ENCODE data around the gene SNX8. TPM values are rescaled to one million over a fixed set of nuclear protein-coding genes. Genes with fewer than 3 reads are reported as not detected.

SNX8 gene
- total and polyA plus RNA-seq, 2 of the 8 experiments (the other 6 are each of a cell fraction or from before 2014, with no cell fraction given): 46.2 to 70.8 TPM

DNA sequence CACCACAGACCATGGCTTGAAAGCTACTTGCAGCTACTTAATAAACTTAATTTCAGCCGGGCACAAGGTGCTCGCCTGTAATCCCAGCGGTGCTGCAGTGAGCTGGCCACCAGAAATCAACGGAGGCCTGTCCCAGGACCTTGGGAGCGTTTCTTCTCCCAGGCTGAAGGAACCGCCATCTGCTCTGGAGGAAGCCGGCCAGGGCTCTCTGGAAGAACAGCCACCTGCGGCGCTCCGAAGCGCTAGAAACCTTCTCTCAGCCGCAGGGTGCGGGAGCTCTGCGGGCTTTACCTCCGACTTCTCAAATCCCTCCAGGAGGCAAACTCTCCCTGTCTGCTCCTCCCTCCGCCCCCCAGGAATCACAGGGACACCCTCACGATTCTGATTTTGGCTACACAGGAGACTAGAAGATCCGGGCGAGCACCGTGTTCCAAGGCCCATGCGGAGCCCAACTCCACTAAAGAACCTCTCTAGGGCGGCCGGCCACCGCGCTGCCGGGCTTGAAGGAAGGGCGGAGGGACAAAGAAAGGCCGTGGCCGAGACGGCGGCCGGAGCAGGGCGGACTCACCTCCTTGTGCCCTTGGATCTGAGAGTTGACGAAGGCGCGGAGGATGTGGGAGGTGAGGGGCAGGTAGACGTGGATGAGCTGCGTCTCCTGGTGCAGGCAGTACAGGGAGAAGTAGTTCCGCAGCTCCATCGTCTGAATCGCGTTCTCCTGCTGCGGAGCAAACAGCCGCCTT, 57.8 kb downstream of the SNX8 start:
- Histone ChIP-seq H2BK120ac (replicated peaks; ENCODE audit: low read depth, low read length) (no peak overlapping the region), H2BK12ac (ENCODE audit: low read depth, low read length) (no peak overlapping the region), H3K4me1 (replicated peaks in 1 of 4; ENCODE audit: control insufficient read depth in 3 of 4, insufficient read depth in 4 of 4, low read length in 3 of 4) (no peaks in the 10 kb centered on the region), H2BK15ac (ENCODE audit: low read length) (no peak overlapping the region), H3K18ac (ENCODE audit: extremely low read depth, low read length) (no peak overlapping the region), H3K79me2 (ENCODE audit: control insufficient read depth in 1 of 2, insufficient read depth in 2 of 2, low read length in 2 of 2) (no peaks in the 10 kb centered on the region), H2BK5ac (ENCODE audit: low read depth, low read length) (no peak overlapping the region), H4K8ac (ENCODE audit: extremely low read depth, insufficient read depth, low read length) (peak overlapping the region; percentile 68; the same call in 1 of the 2 replicates), H3K4me2 (ENCODE audit: insufficient read depth in 1 of 2, low read depth in 2 of 2, low read length in 2 of 2) (no peak overlapping the region), H2AFZ (ENCODE audit: low read length) (no peak overlapping the region), H3K9me3 (ENCODE audit: insufficient read depth in 2 of 2, low read depth in 1 of 2, low read length in 1 of 2) (no peaks in the 10 kb centered on the region), H3K79me1 (ENCODE audit: low read depth, low read length) (no peaks in the 10 kb centered on the region), H3K4me3 (ENCODE audit: extremely low read depth in 1 of 4, insufficient read depth in 2 of 4, low read depth in 3 of 4, low read length in 4 of 4) (no peak overlapping the region), H3K14ac (ENCODE audit: insufficient read length) (no peak overlapping the region), H3K36me3 (ENCODE audit: control insufficient read depth in 2 of 4, insufficient read depth in 4 of 4, low read length in 3 of 4) (peaks cover 0 to 14% (median 2%) of the 10 kb centered on the region in 4 experiments; a peak in 4 of 8 replicates), H4K5ac (ENCODE audit: insufficient read length, low read depth, low read length) (no peak overlapping the region), H2AK5ac (ENCODE audit: low read depth, low read length) (no peak overlapping the region), H3K9ac (replicated peaks in 1 of 4; ENCODE audit: extremely low read depth in 1 of 4, low read depth in 3 of 4, low read length in 3 of 4) (no peak overlapping the region), H4K91ac (replicated peaks; ENCODE audit: insufficient read length, low read length) (no peak overlapping the region), H3K27ac (ENCODE audit: low read depth, low read length) (no peak overlapping the region), H3K27me3 (replicated peaks in 1 of 4; ENCODE audit: control insufficient read depth in 3 of 4, extremely low read depth in 1 of 4, insufficient read depth in 3 of 4, low read length in 3 of 4) (no peaks in the 10 kb centered on the region), H3K4ac (replicated peaks; ENCODE audit: insufficient read length, low read depth, low read length) (no peak overlapping the region), H2BK20ac (ENCODE audit: low read length) (no peak overlapping the region), H4K20me1 (replicated peaks in 1 of 2; ENCODE audit: control insufficient read depth in 1 of 2, insufficient read depth in 2 of 2, low read length in 2 of 2) (peaks cover 0 to 9% of the 10 kb centered on the region in 2 experiments), H3K56ac (replicated peaks; ENCODE audit: insufficient read length, low read depth, low read length) (no peak overlapping the region), H3K23me2 (ENCODE audit: low read depth, low read length) (no peaks in the 10 kb centered on the region), H3K23ac (ENCODE audit: insufficient read length) (no peak overlapping the region)
- no peak for FAIRE-seq
- POLR2A ChIA-PET (ENCODE audit: partially characterized antibody): interaction anchor here (1.0 to 2.2 kb wide), 5 partner anchors 8 to 53 kb away, joined by 3 to 13 read pairs (median 4); partner anchors contain the start of genes MRM2 and NUDT1
- no peak for DNase-seq (ENCODE audit: low read depth in 1 of 2, low spot score in 2 of 2)
- 93% methylated on average over 33 of the region's 44 CpGs; no CpG with 5 or more reads in 1 of the 2 experiments for WGBS, 2 experiments (ENCODE audit: extremely low coverage in 1 of 2, insufficient coverage in 1 of 2, insufficient read length in 1 of 2, insufficient replicate concordance in 2 of 2, low coverage in 1 of 2, low lambda C conversion rate in 2 of 2, missing lambda C conversion rate in 1 of 2)
- CTCF ChIA-PET (ENCODE audit: partially characterized antibody): interaction anchor here (1.2 to 2.1 kb wide), 6 partner anchors 8 to 114 kb away, joined by 3 to 9 read pairs (median 4); partner anchors contain the start of gene MAD1L1
- TF ChIP-seq CREB1 (IDR thresholded peaks at IDR 0.05): no peak
- TF ChIP-seq, protein P1, sequence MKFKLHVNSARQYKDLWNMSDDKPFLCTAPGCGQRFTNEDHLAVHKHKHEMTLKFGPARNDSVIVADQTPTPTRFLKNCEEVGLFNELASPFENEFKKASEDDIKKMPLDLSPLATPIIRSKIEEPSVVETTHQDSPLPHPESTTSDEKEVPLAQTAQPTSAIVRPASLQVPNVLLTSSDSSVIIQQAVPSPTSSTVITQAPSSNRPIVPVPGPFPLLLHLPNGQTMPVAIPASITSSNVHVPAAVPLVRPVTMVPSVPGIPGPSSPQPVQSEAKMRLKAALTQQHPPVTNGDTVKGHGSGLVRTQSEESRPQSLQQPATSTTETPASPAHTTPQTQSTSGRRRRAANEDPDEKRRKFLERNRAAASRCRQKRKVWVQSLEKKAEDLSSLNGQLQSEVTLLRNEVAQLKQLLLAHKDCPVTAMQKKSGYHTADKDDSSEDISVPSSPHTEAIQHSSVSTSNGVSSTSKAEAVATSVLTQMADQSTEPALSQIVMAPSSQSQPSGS (IDR thresholded peaks at IDR 0.05; ENCODE audit: low read length): no peak
- TF ChIP-seq KDM5A (IDR thresholded peaks at IDR 0.05; ENCODE audit: low read length): no peak
